ENCODE data around the gene PKD1L1.

- TF ChIP-seq CTCF (IDR thresholded peaks at IDR 0.05) = no peak
- no peak for TF ChIP-seq POLR2A (IDR thresholded peaks at IDR 0.05)
Measured at GRCh38 chr7:47978790-47979144, 30.5 kb upstream of the PKD1L1 start.
